ENCODE data around the gene GALNT2. TPM values are rescaled to one million over a fixed set of nuclear protein-coding genes. Genes with fewer than 3 reads are reported as not detected.

GALNT2 gene
- total and polyA plus RNA-seq, 9 of the 15 experiments (the other 6 are each of a cell fraction or from before 2014, with no cell fraction given) = 1.6 to 106 (median 51.9) TPM

DNA sequence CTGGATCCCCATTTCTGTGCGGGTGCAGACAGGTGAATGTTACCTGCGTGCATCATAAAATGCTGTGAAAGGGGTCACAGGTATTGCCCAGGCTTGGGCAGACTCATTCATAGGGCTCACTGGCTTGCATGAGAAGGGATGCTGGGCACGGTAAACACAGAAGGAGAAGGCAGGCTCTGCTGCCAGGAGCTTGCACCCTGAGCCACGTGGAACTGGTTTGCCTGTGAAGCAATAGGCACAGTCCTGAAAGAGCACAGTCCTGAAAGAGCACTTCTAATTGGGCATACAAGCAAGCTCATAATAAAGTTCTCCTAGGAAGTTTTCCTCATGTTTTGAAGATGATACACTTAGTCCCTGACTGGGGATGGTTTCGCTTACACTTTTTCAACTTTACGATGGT lies 40.9 kb downstream of the GALNT2 start:
- Histone ChIP-seq H4K20me1 (replicated peaks; ENCODE audit: control insufficient read depth, insufficient read depth, low read length) (peaks cover 55% of the 10 kb centered on the region), H3K4me1 (replicated peaks in 1 of 2; ENCODE audit: control insufficient read depth in 2 of 2, insufficient read depth in 2 of 2, low read length in 2 of 2) (peaks cover 31 to 36% of the 10 kb centered on the region in 2 experiments; a peak in 4 of 5 replicates), H3K9ac (ENCODE audit: insufficient read depth in 1 of 2, low read depth in 2 of 2, low read length in 2 of 2) (no peak overlapping the region), H3K36me3 (ENCODE audit: control insufficient read depth, insufficient read depth, low read length) (peaks cover 14% of the 10 kb centered on the region), H2AFZ (ENCODE audit: low read depth, low read length) (no peak overlapping the region), H3K79me2 (ENCODE audit: control insufficient read depth, insufficient read depth, low read length) (peaks cover 95% of the 10 kb centered on the region), H3K9me1 (ENCODE audit: control insufficient read depth, insufficient read depth, low read length) (peaks cover 6% of the 10 kb centered on the region), H3K27me3 (ENCODE audit: control insufficient read depth in 2 of 2, insufficient read depth in 2 of 2, low read length in 2 of 2) (no peaks in the 10 kb centered on the region), H3K9me3 (replicated peaks; ENCODE audit: control insufficient read depth, insufficient read depth, low read depth, low read length) (no peaks in the 10 kb centered on the region), H3K4me2 (ENCODE audit: insufficient read depth, low read length) (no peak overlapping the region), H3K4me3 (no peak overlapping the region), H3K27ac (ENCODE audit: extremely low read depth, low read depth, low read length) (no peak overlapping the region)
- FAIRE-seq = no peak
- intact Hi-C loops (cut with micrococcal nuclease) = loop anchor here (2.0 kb wide), 1 partner anchor 37 kb away; no protein-coding TSS in a partner anchor
- CTCF ChIA-PET (ENCODE audit: low intra/inter-chr PET ratio) = no interaction called here
- in situ Hi-C loops (cut with MboI) = no loop called here
- ATAC-seq = no peak
- DNase-seq (ENCODE audit: extremely low read depth in 1 of 4, low spot score in 3 of 4) = no peak
- TF ChIP-seq BRF1 (IDR thresholded peaks at IDR 0.05; ENCODE audit: borderline replicate concordance, extremely low read depth, insufficient read length) (no peak), E2F1 (CRISPR knock-in tag; IDR thresholded peaks at IDR 0.05) (no peak), ZNF785 (CRISPR knock-in tag; IDR thresholded peaks at IDR 0.05) (no peak), ZNF24 (IDR thresholded peaks at IDR 0.05) (no peak), ZBTB33 (CRISPR knock-in tag; IDR thresholded peaks at IDR 0.05) (no peak)
- BruUV-seq (replicated peaks) = no TSS peak
- WGBS (ENCODE audit: insufficient coverage, low coverage, missing lambda C conversion rate) = 78% methylated on average over 6 of the region's 6 CpGs
- POLR2A ChIA-PET = no interaction called here

Data from K562 (cell line).